ENCODE data around the gene RNF40.

RNF40 gene

DNA sequence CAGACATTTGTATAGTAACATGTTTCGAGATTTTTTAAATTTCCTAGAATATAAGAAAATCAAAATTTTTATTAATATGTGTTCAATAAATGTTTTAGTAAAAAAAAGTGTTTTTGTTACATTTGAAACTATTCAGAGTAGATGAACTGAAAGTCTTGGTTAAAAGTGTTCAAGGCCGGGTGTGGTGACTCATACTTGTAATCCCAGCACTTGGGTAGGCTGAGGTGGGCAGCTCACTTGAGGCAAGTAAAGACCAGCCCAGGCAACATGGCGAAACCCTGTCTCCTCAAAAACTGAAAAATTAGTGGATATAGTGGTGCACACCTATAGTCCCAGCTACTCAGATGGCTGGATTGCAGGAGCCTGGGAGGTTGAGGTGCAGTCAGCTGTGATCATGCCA lies 30.7 kb upstream of the RNF40 start:
- no peaks in the 10 kb centered on the region for H3K9me3 ChIP-seq (ENCODE audit: control insufficient read depth, insufficient read depth, low read length)
- TF ChIP-seq CTCF (IDR thresholded peaks at IDR 0.05; ENCODE audit: low read depth, low read length, poor library complexity, severe bottlenecking), result no peak
- TF ChIP-seq EZH2phosphoT487 (IDR thresholded peaks at IDR 0.05; ENCODE audit: borderline replicate concordance, low read length), result no peak
- no peaks in the 10 kb centered on the region for H3K4me1 ChIP-seq (ENCODE audit: control insufficient read depth, low read length)
- peaks cover 10% of the 10 kb centered on the region for H3K79me2 ChIP-seq (ENCODE audit: control insufficient read depth, low read length)
- H3K27ac ChIP-seq (ENCODE audit: low read depth, low read length), result no peak overlapping the region
- 0 out of 2 replicates have a peak, but pooled peaks cover 2% of the 10 kb centered on the region for H3F3A ChIP-seq (ENCODE audit: control insufficient read depth, insufficient read depth)
- no peak overlapping the region for H3K4me3 ChIP-seq (ENCODE audit: low read length)
- peaks cover 86% of the 10 kb centered on the region for H3K36me3 ChIP-seq (ENCODE audit: control insufficient read depth, low read length)
- peaks cover 3% of the 10 kb centered on the region; the same call in 1 of the 2 replicates for H4K20me1 ChIP-seq (ENCODE audit: control insufficient read depth, insufficient read depth, low read depth, low read length)
- no peaks in the 10 kb centered on the region for H3K9me2 ChIP-seq (replicated peaks; ENCODE audit: control insufficient read depth, low read length)
- H3K4me2 ChIP-seq (ENCODE audit: low read length), result no peak overlapping the region
- no peaks in the 10 kb centered on the region for H3K27me3 ChIP-seq (ENCODE audit: control insufficient read depth, low read length)

DNA sequence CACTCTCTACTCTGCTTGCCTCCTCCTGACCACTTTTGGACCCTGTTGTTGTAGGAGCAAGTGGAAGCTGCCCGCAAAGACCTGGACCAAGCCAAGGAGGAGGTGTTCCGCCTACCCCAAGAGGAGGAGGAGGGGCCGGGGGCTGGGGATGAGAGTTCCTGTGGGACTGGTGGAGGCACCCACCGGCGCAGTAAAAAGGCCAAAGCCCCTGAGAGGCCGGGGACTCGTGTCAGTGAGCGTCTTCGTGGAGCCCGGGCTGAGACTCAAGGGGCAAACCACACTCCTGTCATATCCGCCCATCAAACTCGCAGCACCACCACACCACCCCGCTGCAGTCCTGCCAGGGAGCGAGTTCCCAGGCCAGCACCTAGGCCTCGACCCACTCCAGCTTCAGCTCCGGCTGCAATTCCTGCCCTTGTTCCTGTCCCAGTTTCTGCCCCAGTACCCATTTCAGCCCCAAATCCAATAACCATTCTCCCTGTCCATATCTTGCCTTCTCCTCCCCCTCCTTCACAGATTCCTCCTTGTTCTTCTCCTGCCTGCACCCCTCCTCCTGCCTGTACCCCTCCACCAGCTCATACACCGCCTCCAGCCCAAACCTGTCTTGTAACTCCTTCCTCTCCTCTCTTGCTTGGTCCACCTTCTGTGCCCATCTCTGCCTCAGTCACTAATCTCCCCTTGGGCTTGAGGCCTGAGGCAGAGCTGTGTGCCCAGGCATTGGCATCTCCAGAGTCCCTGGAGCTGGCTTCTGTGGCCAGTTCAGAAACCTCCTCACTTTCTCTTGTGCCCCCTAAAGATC lies 24.9 kb upstream of the RNF40 start:
- Histone ChIP-seq H3K27ac (ENCODE audit: low read depth, low read length) (no peak overlapping the region), H3F3A (ENCODE audit: control insufficient read depth, insufficient read depth) (no peaks in the 10 kb centered on the region), H3K79me2 (ENCODE audit: control insufficient read depth, low read length) (0 out of 2 replicates have a peak, but pooled peaks cover 2% of the 10 kb centered on the region), H3K4me3 (ENCODE audit: low read length) (no peak overlapping the region), H3K36me3 (ENCODE audit: control insufficient read depth, low read length) (peaks cover 92% of the 10 kb centered on the region), H3K4me2 (ENCODE audit: low read length) (no peak overlapping the region), H3K27me3 (ENCODE audit: control insufficient read depth, low read length) (no peaks in the 10 kb centered on the region), H3K9me2 (replicated peaks; ENCODE audit: control insufficient read depth, low read length) (no peaks in the 10 kb centered on the region), H3K9me3 (ENCODE audit: control insufficient read depth, insufficient read depth, low read length) (no peaks in the 10 kb centered on the region), H3K4me1 (ENCODE audit: control insufficient read depth, low read length) (no peaks in the 10 kb centered on the region), H4K20me1 (ENCODE audit: control insufficient read depth, insufficient read depth, low read depth, low read length) (peaks cover 3% of the 10 kb centered on the region; the same call in 1 of the 2 replicates)
- no peak for TF ChIP-seq EZH2phosphoT487 (IDR thresholded peaks at IDR 0.05; ENCODE audit: borderline replicate concordance, low read length)
- TF ChIP-seq CTCF (IDR thresholded peaks at IDR 0.05; ENCODE audit: low read depth, low read length, poor library complexity, severe bottlenecking), result no peak

- TF ChIP-seq EZH2phosphoT487 (IDR thresholded peaks at IDR 0.05; ENCODE audit: borderline replicate concordance, low read length), result no peak
- TF ChIP-seq CTCF (IDR thresholded peaks at IDR 0.05; ENCODE audit: low read depth, low read length, poor library complexity, severe bottlenecking), result no peak
- H4K20me1 ChIP-seq (ENCODE audit: control insufficient read depth, insufficient read depth, low read depth, low read length), result peaks cover 3% of the 10 kb centered on the region; the same call in 1 of the 2 replicates
- peaks cover 92% of the 10 kb centered on the region for H3K36me3 ChIP-seq (ENCODE audit: control insufficient read depth, low read length)
- H3K79me2 ChIP-seq (ENCODE audit: control insufficient read depth, low read length), result 0 out of 2 replicates have a peak, but pooled peaks cover 2% of the 10 kb centered on the region
- no peaks in the 10 kb centered on the region for H3K27me3 ChIP-seq (ENCODE audit: control insufficient read depth, low read length)
- no peak overlapping the region for H3K27ac ChIP-seq (ENCODE audit: low read depth, low read length)
- no peaks in the 10 kb centered on the region for H3K4me1 ChIP-seq (ENCODE audit: control insufficient read depth, low read length)
- H3K4me2 ChIP-seq (ENCODE audit: low read length), result no peak overlapping the region
- no peaks in the 10 kb centered on the region for H3K9me3 ChIP-seq (ENCODE audit: control insufficient read depth, insufficient read depth, low read length)
- no peak overlapping the region for H3K4me3 ChIP-seq (ENCODE audit: low read length)
- H3F3A ChIP-seq (ENCODE audit: control insufficient read depth, insufficient read depth), result no peaks in the 10 kb centered on the region
- H3K9me2 ChIP-seq (replicated peaks; ENCODE audit: control insufficient read depth, low read length), result no peaks in the 10 kb centered on the region
Measured at GRCh38 chr16:30737794-30738648, 24.1 kb upstream of the RNF40 start.
